Sigmoid colon (tissue), 4 donors: ENCODE measurements around the gene CEP170B.

Experiments
- CTCF ChIP-seq, 4 experiments: fragments of 450-650 bp in 3 of 4; fragments of 200-600 bp in 1 of 4; IDR thresholded peaks; one replicate each; pipeline ENCODE4 v1.5.1; 2016 to 2019; ENCODE audit warnings: antibody characterized with exemption in 4 of 4, mild to moderate bottlenecking in 3 of 4, moderate library complexity in 2 of 4
- EP300 ChIP-seq, 4 donors: sonication (generic); formaldehyde crosslinking; IDR thresholded peaks; one replicate each; pipeline ENCODE4 v1.6.1; 2017; ENCODE audit warnings: antibody characterized with exemption in 4 of 4
- POLR2A ChIP-seq, 2 donors: fragments of 450-650 bp; IDR thresholded peaks; one replicate each; pipeline ENCODE4 v1.6.1; 2016; ENCODE audit warnings: antibody characterized with exemption in 2 of 2, mild to moderate bottlenecking in 2 of 2, moderate library complexity in 2 of 2
- POLR2AphosphoS5 ChIP-seq, 4 donors: sonication (generic); formaldehyde crosslinking; IDR thresholded peaks; one replicate each; pipeline ENCODE4 v1.6.1; 2017; ENCODE audit warnings: antibody characterized with exemption in 4 of 4

- TF ChIP-seq POLR2A (IDR thresholded peaks at IDR 0.05) (no peak), CTCF (IDR thresholded peaks at IDR 0.05) (no peak), POLR2AphosphoS5 (IDR thresholded peaks at IDR 0.05) (no peak), EP300 (IDR thresholded peaks at IDR 0.05) (no peak)
These were observed 46.3 kb upstream of the CEP170B start for GRCh38 chr14:104818714-104819161.
